HG03108 (cell line): Measurements from ENCODE around the gene EEF1AKMT4.
A peak's percentile ranks its signal among the peaks of the same experiment; 100 is the strongest.

ENCODE experiments used
- ATAC-seq: cut with Tn5 transposase; IDR thresholded peaks from one replicate; pipeline ENCODE4 v1.9.1; 2021; ENCODE audit warnings: moderate library complexity; ENCODE audit not compliant: unreplicated experiment

EEF1AKMT4 gene

GRCh38 chr3:184235381-184236032 lies 14.0 kb upstream of the EEF1AKMT4 start:
- no peak for ATAC-seq

GRCh38 chr3:184236033-184236410 lies 13.4 kb upstream of the EEF1AKMT4 start:
- no peak for ATAC-seq

GRCh38 chr3:184236636-184237035 lies 12.8 kb upstream of the EEF1AKMT4 start:
- no peak for ATAC-seq

- ATAC-seq = no peak
These were observed 12.3 kb upstream of the EEF1AKMT4 start for GRCh38 chr3:184237211-184237610.

- no peak for ATAC-seq
These were observed 11.7 kb upstream of the EEF1AKMT4 start for GRCh38 chr3:184237807-184238206.

GRCh38 chr3:184238246-184238818 lies 11.1 kb upstream of the EEF1AKMT4 start:
- ATAC-seq = no peak

- no peak for ATAC-seq
These were observed 10.3 kb upstream of the EEF1AKMT4 start for GRCh38 chr3:184239221-184239620.

GRCh38 chr3:184239708-184240107 lies 9.8 kb upstream of the EEF1AKMT4 start:
- ATAC-seq = no peak

GRCh38 chr3:184240384-184241140 lies 8.9 kb upstream of the EEF1AKMT4 start:
- ATAC-seq = no peak

GRCh38 chr3:184241141-184241446 lies 8.4 kb upstream of the EEF1AKMT4 start:
- ATAC-seq = no peak

- no peak for ATAC-seq
These were observed 7.8 kb upstream of the EEF1AKMT4 start for GRCh38 chr3:184241447-184242296.

- ATAC-seq = no peak
These were observed 7.2 kb upstream of the EEF1AKMT4 start for GRCh38 chr3:184242297-184242685.

GRCh38 chr3:184248454-184249411 lies 739 bp upstream of the EEF1AKMT4 start, which contains the start of gene ALG3:
Gene ALG3 (minus strand): TSS chr3:184248962. CDS start chr3:184248940, 22 bp downstream.
- peak; percentile 43 for ATAC-seq

- ATAC-seq = peak; percentile 72
These were observed 826 bp downstream of the EEF1AKMT4 start for GRCh38 chr3:184250167-184250828.

GRCh38 chr3:184255291-184256039 lies 6.0 kb downstream of the EEF1AKMT4 start:
- no peak for ATAC-seq

GRCh38 chr3:184257083-184257915 lies 7.8 kb downstream of the EEF1AKMT4 start:
- no peak for ATAC-seq

- no peak for ATAC-seq
These were observed 9.5 kb downstream of the EEF1AKMT4 start for GRCh38 chr3:184258926-184259325.

GRCh38 chr3:184259396-184259877 lies 10.0 kb downstream of the EEF1AKMT4 start:
- ATAC-seq = no peak
